ENCODE results near the gene UBE2G1. TPM values are rescaled to one million over a fixed set of nuclear protein-coding genes. Genes with fewer than 3 reads are reported as not detected.

The UBE2G1 gene
- total and polyA plus RNA-seq, 9 of the 15 experiments (the other 6 are each of a cell fraction or from before 2014, with no cell fraction given), result 10.1 to 65.9 (median 29.7) TPM

- no peak for DNase-seq (ENCODE audit: extremely low read depth in 1 of 4, low spot score in 3 of 4)
- no peak overlapping the region for H3K4me3 ChIP-seq
- peaks cover 10% of the 10 kb centered on the region for H3K9me3 ChIP-seq (replicated peaks; ENCODE audit: control insufficient read depth, insufficient read depth, low read depth, low read length)
- peaks cover 31% of the 10 kb centered on the region for H3K36me3 ChIP-seq (ENCODE audit: control insufficient read depth, insufficient read depth, low read length)
- 89% methylated on average over 3 of the region's 3 CpGs for WGBS (ENCODE audit: insufficient coverage, low coverage, missing lambda C conversion rate)
- H3K79me2 ChIP-seq (ENCODE audit: control insufficient read depth, insufficient read depth, low read length), result peaks cover 81% of the 10 kb centered on the region
- H3K9ac ChIP-seq (ENCODE audit: insufficient read depth in 1 of 2, low read depth in 2 of 2, low read length in 2 of 2), result no peak overlapping the region
- no peaks in the 10 kb centered on the region for H3K9me1 ChIP-seq (ENCODE audit: control insufficient read depth, insufficient read depth, low read length)
- TF ChIP-seq NFRKB (IDR thresholded peaks at IDR 0.05; ENCODE audit: low read depth) (no peak), AFF4 (CRISPR knock-in tag; IDR thresholded peaks at IDR 0.05) (no peak), NONO (IDR thresholded peaks at IDR 0.05; ENCODE audit: low read depth in 2 of 2, low read length in 1 of 2) (no peak), RBM25 (IDR thresholded peaks at IDR 0.05; ENCODE audit: low read depth, low read length, severe bottlenecking) (peak; percentile 89), ZBED1 (IDR thresholded peaks at IDR 0.05) (no peak), ZNF75A (CRISPR knock-in tag; IDR thresholded peaks at IDR 0.05) (peak; percentile 89), TRIM28 (IDR thresholded peaks at IDR 0.05) (peak; percentile 78), GABPB1 (CRISPR knock-in tag; IDR thresholded peaks at IDR 0.05) (no peak), CBX3 (IDR thresholded peaks at IDR 0.05; ENCODE audit: borderline replicate concordance in 1 of 2, low read length in 2 of 2) (peak in 1 of 2 experiments; percentile 67; a peak in 1 of 3 replicates), CBX5 (IDR thresholded peaks at IDR 0.05; ENCODE audit: borderline replicate concordance, low read depth) (0 out of 2 replicates have a peak, but pooled peaks have one; percentile 13), ZNF146 (CRISPR knock-in tag; IDR thresholded peaks at IDR 0.05; ENCODE audit: unreplicated experiment) (peak; percentile 82)
- intact Hi-C loops (cut with micrococcal nuclease) (no loop called here), in situ Hi-C loops (cut with MboI) (no loop called here)
- no peak overlapping the region for H2AFZ ChIP-seq (ENCODE audit: low read depth, low read length)
- FAIRE-seq, result no peak
- ChIA-PET POLR2A (interaction anchor here (1.0 to 1.6 kb wide), 2 partner anchors 9 to 14 kb away, joined by 4 to 6 read pairs; no protein-coding TSS in a partner anchor), CTCF (ENCODE audit: low intra/inter-chr PET ratio) (no interaction called here)
- H3K4me1 ChIP-seq (replicated peaks in 1 of 2; ENCODE audit: control insufficient read depth in 2 of 2, insufficient read depth in 2 of 2, low read length in 2 of 2), result peaks cover 7 to 12% of the 10 kb centered on the region in 2 experiments; a peak in 4 of 5 replicates
- no peak for ATAC-seq
- peaks cover 3% of the 10 kb centered on the region; the same call in 1 of the 2 replicates for H4K20me1 ChIP-seq (replicated peaks; ENCODE audit: control insufficient read depth, insufficient read depth, low read length)
- no peak overlapping the region for H3K4me2 ChIP-seq (ENCODE audit: insufficient read depth, low read length)
- H3K27me3 ChIP-seq (ENCODE audit: control insufficient read depth in 2 of 2, insufficient read depth in 2 of 2, low read length in 2 of 2), result no peaks in the 10 kb centered on the region
- BruUV-seq (replicated peaks), result no TSS peak
- no peak overlapping the region for H3K27ac ChIP-seq (ENCODE audit: extremely low read depth, low read depth, low read length)
These were observed 107.6 kb downstream of the UBE2G1 start for GRCh38 chr17:4258867-4259266.

Measured in K562 (cell line).